Left renal pelvis (tissue), 4 donors: Measurements from ENCODE around the gene CDHR3. TPM values are rescaled to one million over a fixed set of nuclear protein-coding genes. Genes with fewer than 3 reads are reported as not detected.

Experiments used
- DNase-seq, 4 donors: peaks; one replicate each; pipeline ENCODE4 v3.0.0-alpha.2; 2013; ENCODE audit warnings: low read depth in 4 of 4, low spot score in 3 of 4
- polyA plus RNA-seq, 4 donors: library from polyadenylated mRNA; unstranded; fragments of 120-200 nt; gene quantifications; one replicate each; pipeline ENCODE4 v1.2.1, GENCODE V29; 2013; ENCODE audit not compliant: insufficient read length in 4 of 4

The CDHR3 gene
- polyA plus RNA-seq, 4 donors: 5.9 to 9.2 (median 6.5) TPM

DNA sequence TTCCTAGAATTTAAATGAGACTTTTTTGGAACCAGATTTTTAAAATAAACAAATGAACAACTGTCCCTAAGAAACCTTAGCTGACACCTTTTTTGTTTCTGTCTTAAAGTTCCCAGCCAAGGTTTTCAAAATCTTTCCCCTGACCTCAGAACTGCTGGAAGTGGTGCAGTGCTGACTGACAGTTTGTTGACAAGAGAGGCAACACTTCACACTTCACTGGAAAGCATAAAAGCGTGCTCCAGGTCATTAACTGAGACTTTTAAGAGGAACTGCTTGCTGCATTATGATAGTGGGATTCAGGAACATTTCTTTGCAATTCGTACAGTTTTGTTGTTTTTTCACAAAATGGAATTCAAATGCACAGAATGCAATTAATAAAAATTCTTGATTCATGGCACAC is 112.9 kb downstream of the CDHR3 start:
- no peak for DNase-seq

DNA sequence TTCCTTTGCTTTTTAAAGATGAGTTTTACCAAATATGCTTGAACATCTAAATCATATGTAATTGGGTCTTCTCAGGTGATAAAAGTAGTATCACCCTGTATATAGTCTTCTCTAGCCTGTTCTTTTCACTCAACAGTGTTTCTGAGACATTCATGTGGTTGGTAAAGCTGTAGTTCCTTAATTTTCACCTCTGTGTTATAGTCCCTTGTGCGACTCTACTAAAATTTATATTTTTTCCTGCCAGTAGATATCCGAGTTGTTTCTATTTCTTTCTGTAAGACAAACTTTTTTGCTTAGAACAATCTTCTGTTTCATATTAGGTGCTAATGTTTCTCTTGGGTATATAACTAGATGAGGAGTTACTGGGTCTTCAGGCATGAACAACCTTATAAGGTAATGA is 113.5 kb downstream of the CDHR3 start:
- no peak for DNase-seq

GRCh38 chr7:106080300-106080987 is 117.4 kb downstream of the CDHR3 start:
- no peak for DNase-seq

DNA sequence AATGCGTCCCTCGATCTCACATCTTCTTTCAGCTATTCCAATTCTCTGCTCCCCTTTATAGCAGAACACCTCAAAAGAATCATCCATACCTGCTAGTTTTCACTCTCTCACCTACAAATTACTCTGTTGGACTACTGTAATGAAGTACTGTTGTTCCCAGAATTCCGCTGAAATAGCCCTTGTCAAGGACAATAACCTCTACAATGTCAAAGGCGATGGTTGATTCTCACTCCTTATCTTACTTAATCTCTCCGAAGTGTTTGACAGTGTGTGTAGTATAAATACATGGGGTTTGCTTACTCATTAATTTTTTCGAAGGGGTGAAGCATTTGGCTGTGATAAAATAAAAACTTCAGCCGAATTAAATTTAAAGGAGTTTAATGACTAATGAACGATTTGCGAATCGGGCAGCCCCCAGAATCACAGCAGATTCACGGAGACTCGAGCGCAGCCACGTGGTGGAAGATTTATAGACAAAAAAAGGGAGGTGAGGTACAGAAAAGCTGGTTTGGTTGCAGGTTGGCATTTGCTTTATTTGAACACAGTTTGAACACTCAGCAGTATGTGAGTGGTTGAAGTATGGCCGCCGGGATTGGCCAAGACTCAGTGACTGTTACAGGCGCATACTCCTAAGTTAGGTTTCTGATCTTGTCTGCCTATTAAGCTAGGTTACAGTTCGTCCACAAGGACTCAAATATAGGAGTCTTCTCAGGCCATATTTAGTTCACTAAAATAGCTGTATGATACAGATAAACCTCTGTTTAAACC is 119.2 kb downstream of the CDHR3 start:
- DNase-seq: no peak

Other genes starting within 250 kb of the CDHR3 start
- 10 to 100 TPM in 2 of 4 donors, 1 to 10 TPM in 2; 9.5 to 10.4 (median 10.0) TPM for gene ATXN7L1, start 86.7 kb upstream of the CDHR3 start, polyA plus RNA-seq
- 100 to 1,000 TPM; 121 to 168 (median 138) TPM for gene SYPL1, start 149.0 kb downstream of the CDHR3 start, polyA plus RNA-seq